NCI-H748 (cell line): ENCODE measurements around the gene MYPOP.

Experiments
- DNase-seq: peaks from one replicate; lab custom pipeline; 2025; ENCODE audit not compliant: unreplicated experiment; lab: John Stamatoyannopoulos, UW

MYPOP gene, protein sequence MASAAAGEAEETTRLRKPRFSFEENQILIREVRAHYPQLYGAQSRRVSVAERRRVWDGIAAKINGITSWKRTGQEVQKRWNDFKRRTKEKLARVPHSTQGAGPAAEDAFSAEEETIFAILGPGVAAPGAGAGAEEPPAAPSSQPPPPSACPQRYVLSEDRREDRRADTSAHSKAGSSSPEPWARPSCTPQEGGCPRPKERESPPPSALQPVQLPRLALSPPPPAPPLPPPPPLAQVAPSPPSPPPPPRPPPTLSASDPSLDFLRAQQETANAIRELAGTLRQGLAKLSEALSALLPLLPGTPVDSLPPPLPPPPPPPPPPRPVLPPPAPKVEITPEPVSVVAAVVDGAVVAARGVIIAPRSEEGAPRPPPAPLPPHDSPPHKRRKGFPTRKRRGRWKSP

DNA sequence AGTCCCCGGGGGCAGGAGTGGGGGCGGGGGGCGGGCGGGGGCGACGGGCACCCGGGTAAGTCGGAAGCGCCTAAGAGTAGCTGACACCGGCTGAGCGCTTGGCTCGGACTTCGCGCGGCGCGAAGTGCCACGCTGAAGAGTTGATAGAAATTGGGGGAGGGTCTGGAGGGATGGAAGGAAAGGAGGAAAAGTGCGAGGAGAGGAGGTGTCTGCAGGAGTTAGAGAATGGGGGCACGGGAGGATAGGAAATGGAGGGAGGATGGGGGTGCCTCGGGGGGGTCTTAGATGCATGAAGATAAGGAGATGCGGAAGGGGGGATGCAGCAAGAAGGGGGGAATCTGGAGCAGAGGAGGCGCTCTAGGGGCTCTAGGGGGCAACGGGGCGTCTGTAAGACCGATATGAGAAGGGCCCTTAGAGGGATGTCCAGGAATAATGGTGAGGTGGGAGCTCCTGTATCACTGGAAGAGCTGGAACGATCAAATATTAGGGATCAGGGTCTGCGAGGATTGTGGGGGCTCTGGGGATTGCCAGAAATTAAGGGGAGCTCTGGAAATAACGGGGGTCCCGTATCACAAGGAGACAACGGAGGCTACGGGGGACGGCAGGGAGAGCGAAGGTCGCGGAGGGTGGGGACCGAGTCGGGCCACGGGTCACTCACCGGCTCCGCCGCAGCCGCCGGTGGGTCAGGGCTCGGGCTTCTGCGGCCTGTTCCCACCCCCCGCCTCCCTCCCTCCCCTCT, at the start of gene MYPOP:
MYPOP (minus strand) TSS at position 702 of the 739 bp plus-strand sequence. CDS start 840 bp downstream, outside the sequence.
- peak; percentile 68 for DNase-seq

DNA sequence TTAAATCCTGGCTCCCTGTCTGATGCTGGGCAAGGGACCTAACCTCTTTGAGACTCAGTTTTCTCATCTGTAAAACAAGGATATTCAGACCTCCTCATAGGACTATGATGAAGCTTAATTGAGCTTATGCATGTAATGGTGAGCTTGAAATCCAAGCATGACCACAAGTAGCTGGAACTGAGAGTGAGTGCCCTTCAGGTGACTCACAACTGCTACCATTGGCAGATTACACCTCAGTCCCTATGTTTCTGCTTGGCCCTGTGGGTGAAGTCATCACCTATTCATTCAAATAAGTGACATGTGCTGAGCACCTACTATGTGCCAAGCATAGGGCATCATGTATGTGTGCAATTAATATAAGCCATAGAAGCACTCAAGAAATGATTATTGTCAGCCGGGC, 45.5 kb upstream of the MYPOP start:
- no peak for DNase-seq

DNA sequence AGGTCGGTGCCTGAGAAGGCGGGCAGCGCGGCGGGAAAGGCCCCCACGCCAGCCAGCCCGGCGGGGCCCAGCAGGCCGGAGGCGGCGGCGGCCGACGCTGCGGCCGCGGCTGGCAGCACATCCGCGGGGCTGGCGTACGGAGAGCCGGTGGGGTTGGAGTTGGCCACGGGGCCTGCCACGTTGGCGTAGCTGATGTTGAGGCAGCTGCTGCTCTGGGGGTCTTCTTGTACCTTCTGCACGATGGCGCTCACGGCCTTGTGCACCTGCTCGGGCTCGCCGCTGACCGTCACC, 38.0 kb upstream of the MYPOP start:
- DNase-seq = no peak

DNA sequence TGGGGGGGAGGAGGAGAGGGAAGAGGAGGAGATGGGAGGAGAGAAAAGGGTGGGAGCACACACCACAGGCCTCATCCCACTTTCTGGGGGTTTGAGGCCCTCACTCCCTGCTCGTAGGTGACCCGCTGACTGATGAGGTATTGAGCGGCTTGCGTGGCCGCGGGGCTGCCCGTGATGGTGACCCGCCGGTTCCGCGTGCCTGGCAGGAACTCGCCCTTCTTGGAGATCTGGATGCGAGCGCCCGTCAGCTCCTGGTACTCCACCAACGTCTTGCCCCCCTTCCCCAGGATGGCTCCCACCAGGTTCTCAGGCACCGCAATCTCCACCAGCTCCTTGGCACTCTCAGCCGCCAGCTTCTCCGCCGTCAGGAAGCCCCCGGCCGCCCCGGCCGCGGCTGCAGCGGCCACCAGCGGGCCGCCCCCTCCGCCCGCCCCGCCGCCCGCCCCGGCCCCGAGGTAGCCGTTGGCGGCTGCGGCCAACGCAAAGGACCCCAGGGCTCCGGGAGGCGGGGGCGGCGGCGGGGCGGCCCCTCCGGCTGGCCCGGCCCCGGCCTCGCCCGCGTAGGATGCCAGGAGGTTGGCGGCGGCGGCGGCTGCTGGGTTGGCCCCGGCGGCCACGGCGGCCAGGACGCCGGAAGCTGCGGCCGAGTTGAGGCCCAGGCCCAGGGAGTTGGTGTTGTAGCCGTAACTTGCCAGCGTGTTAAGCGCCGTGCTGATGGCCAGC, 37.5 kb upstream of the MYPOP start:
- no peak for DNase-seq

DNA sequence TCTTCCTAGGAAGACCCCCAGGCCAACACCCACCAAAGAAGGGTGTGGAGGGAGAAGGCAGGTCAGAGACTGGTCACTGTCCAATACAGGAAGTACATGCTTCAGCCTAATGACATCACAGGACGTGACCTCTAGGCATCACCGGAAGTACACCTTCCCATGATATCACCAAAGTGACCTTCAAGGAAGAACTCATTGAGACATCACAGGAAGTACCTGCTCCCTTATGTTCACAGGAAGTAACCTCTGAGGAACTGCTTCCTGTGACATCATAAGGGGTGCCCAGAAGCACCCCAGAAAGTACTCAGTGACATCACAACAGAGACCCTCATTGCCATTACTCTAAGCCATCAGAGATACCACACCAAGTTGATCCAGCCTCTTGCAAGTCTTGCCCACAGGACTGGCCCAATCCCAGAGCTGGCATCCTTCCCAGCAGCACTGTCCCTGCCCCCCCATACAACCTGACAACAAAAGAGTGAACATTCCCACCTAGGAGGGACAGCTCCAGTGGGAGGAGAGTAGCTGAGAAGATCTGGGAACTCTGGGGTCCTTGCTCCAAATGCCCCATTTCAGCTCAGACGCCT, 36.4 kb upstream of the MYPOP start:
- no peak for DNase-seq

DNA sequence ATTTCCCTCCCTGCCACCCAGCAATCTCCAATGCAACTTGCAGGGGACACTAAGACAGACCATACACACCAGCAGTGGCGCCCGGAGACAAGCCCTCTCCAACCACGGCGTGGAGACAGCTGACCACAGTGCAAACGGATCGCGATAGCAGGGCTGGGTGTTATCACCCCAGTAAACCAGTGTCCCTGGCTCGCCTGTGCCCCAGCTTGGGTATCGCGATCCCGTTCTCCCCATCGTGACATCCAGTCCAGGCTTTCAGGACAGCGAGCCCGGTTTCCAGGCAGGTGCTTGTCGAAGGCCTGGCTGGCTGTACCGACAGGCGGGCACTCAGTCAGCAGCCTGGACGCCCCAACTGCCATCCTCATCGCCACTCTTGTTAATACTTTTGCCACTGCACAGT, 32.9 kb upstream of the MYPOP start:
- no peak for DNase-seq

DNA sequence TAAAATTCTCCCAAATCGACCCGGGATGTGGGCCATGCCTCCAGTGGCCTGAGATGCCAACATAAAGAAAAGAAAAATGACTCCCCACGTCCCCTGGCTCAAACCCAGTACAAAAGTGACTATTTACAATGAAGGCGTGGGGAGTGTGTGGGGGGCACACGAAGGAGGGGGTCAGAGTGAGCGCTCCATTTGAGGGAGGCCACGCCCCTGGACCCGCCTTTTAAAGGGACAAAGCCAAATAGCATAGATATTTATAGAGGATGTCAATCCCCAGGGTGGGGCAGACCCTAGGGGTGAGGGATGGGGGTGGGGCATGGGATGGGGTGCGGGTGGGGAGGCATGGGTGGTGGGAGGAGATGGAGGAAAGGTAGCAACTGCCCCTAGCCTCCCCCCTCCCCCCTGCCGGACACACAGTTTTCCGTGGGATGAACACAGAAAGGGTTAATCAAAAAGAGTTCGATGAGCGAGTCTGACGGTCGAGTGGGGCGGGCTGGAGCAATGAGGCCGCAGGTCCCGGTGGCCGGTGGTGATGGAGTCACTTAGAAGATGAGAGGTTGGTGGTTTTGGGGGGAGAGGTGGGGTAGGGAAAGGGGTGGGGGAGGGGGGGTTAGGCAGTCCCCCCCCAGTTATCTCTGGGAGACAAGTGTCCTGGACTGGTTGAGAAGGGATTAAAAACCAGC, 32.3 kb upstream of the MYPOP start:
- DNase-seq = no peak

DNA sequence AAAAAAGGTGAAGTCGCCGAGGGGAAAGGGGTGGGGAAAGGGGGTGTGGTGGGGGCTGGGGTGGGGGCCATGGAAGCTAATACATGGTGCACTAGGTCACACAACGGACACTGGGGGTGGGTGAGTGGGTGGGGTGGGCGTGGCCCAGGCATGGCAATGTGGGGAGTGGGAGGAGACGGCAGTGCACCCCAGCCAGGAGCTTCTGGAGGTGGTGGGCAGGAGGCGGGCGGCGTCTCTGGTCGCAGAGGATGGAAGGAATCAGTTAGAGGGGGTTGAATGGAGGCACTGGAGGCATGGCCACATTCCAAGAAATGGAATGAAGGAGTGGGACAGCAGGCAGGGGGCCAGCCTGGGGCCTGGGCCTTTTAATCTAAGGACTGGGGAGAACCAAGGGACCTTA, 31.3 kb upstream of the MYPOP start:
- no peak for DNase-seq

DNA sequence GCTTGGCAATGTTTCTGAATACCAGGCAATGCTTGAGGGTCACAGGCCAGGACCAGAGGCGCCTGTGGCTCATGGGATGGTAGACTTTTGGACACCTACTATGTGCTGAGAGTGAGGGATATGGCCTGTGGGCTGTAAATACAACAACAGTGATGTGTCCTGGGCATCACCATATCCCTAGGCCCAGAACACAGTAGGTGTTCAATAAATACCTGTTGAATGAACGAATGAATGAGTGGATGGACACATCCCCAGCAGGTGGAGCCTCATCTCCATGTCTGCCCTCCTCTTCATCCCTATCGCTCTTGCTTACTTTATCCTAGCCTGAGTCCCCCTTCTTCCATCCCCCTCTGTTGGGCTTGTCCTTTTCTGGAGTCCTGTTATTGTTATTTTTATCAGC, 28.6 kb upstream of the MYPOP start:
- no peak for DNase-seq

DNA sequence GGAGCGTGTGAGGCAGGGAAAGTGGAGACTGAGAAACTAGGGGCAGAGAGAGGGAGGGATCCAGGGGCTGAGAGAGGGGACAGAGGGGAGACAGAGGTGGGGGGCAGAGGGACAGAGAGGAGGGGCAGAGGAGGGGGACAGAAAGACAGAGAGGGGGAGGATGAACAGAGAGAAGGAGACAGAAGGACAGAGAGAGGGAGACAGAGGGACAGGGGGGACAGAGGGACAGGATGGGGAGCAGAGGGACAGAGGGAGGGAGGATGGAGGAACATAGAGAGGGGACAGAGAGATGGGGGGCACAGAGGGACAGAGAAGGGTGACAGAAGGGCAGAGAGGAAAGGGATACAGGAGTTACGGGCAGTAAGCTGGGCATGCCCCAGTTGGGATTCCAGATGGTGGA, 26.8 kb upstream of the MYPOP start:
- no peak for DNase-seq

DNA sequence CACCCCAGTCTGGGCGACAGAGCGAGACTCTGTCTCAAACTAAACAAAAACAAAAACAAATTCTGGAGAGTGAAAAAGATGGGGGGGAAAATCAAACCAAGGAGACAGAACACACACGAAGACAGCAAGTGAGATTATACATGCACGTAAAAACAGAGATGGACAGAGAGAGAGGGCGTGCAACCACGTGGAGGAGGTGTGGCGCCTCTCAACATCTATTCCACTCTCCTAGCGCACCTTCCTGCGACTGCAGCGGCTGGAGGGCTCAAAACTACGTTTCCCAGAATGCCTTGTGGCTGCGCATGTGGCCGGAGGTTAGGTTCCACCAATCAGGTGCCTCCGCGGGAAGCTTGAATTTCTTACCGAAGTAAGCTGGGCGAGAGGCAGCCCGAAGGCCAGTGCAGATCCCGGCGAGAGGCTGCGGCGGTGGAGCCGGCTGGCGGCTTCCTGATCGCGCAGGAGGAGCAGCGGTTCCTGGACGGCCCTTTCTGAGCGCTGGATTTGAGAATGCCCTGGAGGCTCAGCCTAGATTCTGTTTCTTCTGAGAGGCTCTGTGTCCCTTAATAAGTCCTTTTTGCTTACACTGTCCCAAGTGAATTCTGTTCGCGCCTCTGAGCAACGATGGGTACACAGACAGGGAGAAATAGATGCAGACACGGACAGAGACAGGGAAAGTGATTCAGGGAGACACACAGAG, 25.3 kb upstream of the MYPOP start:
- DNase-seq = peak; percentile 99

DNA sequence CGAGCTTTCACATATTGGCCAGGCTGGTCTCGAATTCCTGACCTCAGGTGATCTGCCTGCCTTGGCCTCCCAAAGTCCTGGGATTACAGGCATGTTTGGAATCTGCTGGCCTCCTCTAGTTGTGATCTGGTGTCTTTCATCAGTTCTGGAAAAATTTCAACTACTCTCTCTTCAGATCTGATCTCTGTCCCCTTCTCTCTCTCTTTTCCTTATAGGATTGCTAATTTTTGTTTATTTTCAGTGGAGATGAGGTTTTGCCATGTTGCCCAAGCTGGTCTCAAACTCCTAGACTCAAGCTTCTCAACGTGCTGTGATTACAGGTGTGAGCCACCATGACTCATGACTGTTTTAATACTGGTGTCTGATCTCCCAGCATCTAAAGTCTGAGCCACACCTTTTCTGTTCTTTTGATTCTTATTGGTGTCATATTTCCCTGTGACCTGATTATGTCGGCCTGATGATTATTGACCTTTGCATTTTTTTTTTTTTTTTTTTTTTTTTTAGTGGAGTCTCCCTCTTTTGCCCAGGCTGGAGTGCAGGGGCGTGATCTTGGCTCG, 22.6 kb upstream of the MYPOP start:
- peak; percentile 26 for DNase-seq

DNA sequence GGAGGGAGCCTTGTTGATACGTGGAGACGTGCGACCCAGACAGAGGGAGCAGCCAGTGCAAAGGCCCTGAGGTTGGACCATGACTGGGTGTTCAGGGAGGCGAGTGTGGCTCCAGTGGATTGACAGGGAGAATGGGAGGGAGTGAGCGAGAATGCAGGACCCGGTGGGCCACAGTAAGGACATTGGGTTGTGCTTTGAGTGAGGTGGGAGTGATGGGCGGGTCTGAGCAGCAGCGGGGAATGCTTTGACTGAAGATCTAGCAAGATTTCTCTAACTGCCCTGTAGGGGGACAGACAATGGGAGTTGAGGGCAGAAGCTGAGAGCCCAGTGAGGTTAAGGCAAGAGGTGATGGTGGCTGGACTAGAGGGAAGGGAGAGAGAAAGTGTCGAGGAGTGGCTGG, 19.9 kb upstream of the MYPOP start:
- no peak for DNase-seq

DNA sequence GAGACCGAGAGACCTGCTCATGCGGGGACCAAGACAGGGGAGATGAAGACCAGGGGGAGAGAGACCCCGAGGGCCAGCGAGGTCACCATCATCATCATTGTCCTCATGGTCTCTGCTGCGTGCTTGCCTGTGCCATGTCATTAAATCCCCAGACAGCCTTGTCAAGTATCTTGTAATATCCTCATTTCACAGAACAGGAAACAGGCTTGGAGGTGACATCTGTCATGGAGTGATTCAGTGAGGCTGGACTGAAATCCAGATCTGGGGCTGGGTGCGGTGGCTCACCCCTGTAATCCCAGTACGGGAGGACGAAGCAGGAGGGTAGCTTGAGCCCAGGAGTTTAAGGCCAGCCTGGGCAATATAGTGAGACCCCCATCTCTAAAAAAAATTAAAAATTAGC, 18.0 kb upstream of the MYPOP start:
- DNase-seq = no peak

DNA sequence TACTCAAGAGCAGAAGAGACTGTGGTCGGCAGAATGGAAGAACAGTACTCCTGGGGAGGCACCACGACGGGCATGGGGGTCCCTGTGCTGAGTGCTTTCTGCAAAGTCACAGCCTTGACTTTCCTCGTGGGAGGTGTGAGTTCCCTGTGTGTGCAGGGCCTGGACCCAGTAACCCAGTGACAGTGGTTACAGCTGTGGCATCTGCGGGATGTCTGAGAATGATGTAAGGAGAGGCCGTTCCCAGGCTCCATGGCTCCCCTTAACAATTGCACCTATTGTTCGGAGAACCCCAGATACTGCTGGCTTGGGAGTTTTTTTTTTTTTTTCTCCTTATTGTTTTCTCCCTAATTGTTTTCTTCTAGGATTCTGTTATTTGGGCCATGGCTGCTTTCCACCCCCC, 17.3 kb upstream of the MYPOP start:
- DNase-seq = no peak

DNA sequence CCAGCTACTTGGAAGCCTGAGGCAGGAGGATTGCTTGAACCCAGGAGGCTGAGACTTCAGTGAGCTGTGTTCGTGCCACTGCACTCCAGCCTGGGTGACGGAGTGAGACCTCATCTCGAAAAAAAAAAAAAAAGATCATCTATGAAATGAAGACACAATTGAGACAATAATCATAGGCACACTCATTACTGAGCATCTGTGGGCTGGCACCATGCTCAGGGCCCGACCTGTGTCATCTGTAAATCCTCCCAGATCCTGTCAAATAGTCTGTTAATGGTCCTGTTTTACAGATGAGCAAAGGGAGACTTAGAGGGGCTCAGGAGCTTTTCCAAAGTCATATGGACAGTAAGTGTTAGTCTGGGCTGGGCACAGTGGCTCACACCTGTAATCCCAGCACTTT, 16.3 kb upstream of the MYPOP start:
- DNase-seq = no peak

DNA sequence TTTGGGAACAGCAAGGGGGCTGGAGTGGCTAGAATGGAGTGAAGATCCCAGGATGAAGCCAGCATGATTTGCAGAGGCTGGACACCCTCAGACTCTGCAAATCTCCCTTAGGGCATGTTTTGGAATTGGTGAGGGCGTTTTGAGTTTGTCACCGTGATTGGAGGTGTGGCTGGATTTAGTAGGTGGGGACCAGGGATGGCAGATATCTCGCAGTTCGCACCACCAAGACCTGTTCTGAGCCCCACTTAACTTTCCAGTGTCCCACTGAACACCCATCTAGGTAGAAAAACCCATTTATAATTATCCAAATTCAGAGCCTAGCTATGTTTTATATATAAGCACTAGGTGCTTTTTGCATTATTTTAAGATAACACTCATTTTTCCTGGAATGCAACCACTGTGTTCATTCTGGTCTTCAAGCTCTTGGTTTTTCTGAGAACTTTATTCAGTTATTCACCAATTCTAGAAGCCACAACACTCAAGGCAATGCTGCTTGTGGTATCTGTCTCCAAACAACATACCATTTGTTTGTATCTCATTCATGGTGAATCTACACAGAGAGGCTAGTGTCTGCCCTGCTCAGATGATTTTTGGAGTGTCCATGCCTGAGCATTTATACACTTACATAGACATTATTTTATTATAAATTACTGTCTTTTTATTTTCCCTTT, 15.1 kb upstream of the MYPOP start:
- DNase-seq = no peak

DNA sequence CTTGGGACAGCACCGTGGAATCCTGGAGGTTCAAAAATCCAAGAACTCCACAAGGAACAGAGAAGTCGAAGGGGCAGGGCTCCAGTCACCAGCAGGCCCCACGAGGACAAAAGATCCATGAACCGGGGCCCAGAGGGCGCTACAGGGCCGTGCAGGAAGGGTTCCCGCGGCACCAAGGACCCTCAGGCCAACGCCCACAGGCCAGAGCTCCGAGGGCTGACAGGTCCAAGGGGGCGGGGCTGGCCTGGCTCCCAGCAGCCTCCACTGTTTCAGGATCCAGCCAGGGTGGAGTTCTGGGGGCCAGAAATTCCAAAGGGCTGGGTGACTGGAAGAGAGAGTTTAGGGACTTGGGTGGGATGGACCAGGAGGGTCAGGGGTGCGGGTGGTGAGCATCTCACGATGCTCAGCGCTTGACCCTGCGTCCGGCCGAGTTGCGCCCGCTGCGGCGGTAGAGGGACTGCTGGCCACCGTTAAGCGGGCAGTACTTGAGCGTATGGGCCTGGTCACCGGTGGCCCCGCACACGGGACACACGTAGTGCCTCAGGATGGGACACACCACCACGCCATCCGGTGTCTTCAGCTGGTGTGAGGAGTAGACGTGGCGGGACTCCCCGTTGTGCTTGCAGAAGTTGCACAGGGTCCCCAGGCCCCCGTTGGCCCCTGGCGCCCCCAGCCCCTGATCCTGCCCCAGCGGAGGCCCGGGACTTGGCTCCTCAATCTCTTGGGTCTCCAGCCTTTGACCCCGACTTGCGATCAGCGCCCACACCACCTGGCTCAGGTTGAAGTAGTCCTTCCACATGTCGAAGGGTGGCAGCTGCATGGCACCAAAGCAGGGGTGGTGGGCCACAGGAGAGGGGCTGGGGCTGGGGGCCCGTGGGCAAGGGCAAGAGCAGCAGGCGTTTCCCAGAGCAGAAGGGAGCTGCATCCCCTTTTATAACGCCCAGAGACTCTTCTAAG, 11.7 kb upstream of the MYPOP start, which contains the start of gene NANOS2:
NANOS2 (minus strand) TSS at position 905 of the 957 bp plus-strand sequence; CDS start at position 820, 85 bp downstream.
- peak; percentile 69 for DNase-seq
